NCI-H1417 (cell line): Measurements from ENCODE around the gene TMEM273.
"Not testable (repeated sequence)": the region's sequence is repeated elsewhere in the genome, so short reads cannot be mapped to it uniquely, and the experiment has no call there.

Experiments
- DNase-seq, 3 experiments: peaks; one replicate each; lab custom pipeline; 2025; lab: John Stamatoyannopoulos, UW

Gene TMEM273

DNA sequence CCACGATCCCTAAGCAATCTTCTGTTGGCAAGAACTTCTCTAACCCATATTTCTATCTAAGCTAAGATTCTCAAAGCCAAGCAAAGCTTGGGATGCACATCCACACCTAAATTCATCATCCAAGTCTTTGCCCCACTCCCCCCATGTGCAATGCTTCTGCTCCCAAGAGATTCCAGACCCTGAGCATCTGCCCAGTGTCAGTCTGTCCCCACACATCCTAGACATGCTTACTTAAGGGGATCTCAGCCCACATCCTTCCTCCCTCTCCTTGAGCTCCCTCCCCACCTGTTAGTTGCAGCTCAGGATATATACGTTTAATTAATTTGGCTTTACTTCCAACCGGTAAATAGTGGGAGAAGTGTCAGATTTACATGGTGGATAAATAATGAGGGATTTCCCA, 17.0 kb upstream of the TMEM273 start:
- DNase-seq = no peak

DNA sequence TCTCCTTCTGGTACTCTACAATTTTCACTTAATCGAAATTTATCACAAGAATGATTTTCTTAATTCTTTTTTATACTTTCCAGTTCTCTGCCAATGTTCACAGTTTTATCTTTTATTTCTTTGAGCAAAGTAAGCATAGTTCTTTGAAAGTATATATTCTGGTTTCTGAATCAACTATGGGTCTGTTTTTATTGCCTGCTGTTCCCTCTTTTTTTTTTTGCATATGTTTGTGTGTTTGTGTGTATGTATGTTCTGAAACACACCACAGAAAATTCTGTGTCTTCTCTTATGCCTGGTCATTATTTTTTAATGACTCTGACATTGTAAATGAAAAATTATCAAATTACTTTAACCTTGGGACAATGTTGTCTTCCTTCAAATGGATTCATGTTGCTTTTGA, 15.9 kb upstream of the TMEM273 start:
- no peak for DNase-seq

DNA sequence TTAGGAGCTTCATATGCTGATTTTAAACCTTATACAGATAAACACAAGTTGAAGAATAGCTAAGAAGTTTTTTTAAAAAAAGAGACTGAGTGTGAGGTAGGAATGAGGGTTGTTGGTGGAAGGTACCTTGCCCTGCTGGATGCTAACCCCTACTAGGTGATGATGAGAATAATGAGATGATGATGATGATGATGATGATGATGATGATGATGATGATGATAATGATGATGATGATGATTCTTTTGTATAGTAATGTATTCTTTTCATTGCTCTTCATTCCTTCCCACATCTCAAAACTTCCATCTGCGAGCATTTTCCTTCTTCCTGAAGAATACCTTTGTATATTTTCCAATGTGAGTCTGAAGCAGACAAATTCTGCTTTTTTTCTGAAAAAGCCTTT, 14.1 kb upstream of the TMEM273 start:
- DNase-seq = no peak

DNA sequence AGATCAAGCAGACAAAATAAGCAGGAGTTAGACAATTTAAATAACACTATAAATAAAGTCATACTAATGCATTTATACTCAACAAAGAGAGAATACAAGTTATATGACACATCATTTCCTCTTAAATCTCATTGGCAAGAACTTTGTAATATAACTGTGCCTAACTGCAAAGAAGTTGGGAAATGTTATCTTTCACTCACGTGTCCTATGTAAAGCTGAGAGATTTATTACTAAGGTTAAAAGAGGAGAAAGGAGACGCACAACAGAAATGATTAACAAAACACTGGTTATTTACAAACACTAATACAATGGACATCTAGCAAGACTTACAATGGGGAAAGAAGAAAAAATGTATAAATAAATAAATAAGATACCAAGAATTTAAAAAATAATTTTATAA, 12.7 kb upstream of the TMEM273 start:
- no peak for DNase-seq

DNA sequence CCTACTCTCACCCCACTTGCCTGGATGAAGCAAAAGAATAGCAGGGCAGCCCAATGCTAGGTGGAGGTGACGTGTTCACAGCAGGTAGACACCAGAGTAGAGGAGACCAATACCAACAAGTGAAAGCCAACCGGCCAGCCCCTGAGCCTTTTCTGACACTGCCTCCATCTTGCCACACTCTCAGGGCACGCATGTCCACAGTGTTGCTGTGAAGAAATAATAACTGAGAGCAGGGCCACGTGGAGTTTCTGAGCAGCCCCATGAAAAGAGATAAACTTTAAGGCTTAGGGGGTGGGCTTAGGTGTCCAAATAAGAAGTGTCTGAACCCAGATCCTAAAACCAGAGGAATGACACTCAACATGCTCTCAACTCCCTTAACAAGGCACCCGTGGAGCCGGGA, 9.0 kb upstream of the TMEM273 start:
- DNase-seq = no peak

DNA sequence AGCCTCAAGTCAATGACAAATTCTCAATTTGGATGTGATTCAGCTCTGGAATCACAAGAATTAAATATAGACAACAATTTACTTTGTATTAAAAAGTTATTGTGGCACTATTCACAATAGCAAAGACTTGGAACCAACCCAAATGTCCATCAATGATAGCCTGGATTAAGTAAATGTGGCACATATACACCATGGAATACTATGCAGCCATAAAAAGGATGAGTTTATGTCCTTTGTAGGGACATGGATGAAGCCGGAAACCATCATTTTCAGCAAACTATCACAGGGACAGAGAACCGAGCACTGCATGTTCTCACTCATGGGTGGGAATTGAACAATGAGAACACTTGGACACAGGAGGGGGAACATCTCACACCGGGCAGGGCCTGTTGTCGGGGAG, 7.7 kb upstream of the TMEM273 start:
- not testable (repeated sequence) for DNase-seq

DNA sequence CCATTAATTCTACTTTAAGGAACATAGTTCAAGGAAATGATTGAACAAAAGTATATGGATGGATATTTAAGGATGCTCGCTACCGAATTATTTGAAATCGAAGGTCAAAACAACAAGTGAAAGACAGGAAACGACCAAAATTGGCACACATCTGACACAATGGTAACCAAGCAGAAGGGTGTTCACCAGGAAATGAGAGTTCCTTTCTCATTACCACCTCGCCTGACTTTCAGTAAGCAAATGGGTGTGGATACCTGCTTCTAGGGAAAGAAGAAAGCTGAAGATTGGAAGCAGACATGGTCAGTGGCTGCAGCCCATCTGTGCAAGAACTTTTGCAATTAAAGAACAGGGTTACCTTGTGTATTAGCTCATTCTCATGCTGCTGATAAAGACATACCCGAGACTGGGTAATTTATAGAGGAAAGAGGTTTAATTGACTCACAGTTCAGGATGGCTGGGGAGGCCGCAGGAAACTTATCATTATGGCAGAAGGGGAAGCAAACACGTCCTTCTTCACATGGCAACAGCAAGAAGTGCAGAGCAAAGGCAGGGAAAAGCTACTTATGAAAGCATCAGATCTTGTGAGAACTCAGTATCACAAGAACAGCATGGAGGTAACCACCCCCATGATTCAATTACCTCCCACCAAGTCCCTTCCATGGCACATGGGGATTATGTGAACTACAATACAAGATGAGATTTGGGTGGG, 6.2 kb upstream of the TMEM273 start:
- no peak for DNase-seq

DNA sequence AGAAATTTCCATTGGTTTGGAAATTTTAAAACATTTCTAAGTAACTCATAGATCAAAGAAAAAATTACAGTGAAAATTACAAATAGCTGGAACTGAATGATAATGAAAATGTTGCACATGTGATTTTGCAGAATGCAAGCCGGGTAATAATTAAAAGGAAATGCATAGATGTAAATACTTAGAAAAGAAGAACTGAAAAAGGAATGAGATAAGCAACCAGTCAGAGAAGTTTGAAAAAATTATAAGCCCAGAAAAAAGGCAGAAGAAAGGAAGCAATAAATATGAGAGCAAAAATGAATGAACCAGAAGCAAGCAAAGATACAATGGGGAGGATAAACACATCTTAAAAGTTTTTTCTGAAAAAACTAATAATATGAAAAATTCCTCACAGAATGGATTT, 3.2 kb upstream of the TMEM273 start:
- no peak for DNase-seq

DNA sequence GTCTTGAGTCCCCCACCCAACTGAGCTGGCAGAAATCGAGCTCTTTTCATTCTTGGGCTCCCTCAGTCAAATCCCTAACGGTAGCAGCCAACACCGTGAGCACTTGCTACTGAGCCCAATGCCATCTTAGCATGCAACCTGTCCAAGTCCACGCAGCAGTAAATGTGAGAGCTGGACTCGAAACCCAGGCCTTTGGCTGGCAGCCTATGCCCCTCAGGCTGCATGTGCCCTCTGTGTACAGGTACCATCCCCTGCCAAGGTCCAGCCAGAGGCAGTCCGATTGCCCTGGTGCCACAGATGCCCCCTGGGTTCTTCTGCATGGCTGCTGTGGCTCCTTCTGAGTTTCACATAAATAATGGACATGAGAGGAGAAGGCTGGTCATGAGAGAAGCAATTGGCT, 1.2 kb upstream of the TMEM273 start:
- DNase-seq = no peak

DNA sequence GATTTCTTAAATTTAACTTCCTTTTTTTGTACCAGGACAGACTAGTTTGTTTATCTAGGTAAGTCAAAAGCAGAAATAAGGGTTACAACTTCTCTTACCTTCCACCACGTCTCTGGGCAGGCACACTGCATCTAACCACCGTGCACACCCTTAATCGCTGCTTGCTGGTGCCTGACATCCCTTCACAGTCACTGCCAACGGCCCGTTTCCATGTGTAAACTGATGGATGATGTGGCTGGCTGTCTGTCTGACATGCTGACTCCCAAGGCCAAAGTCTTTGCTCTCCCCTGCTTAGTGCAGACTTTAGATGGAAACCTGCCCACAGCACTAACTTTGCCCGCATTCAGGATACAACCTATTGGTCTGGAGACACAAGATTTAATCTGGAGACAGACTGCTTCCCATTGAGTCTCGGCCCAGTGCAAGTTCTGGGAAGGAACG, 1.1 kb downstream of the TMEM273 start:
- DNase-seq = no peak

DNA sequence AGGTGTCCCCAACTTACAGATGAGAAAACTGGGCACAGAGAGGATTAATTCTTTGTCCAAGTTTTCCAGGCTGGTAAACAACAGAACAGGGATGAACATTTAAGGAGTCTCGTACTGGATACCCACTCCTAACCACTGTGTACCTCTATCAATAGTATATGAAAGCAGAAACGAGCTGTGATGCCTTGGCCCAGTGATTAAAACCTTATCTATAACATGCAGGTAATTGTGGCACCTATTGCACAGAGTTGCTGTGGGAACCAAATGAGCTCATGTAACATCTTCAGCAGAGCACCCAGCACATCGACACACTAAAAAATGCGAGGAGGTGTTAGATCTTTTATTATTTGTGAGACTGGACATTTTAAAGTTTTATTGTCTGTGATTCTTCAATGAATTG, 1.6 kb downstream of the TMEM273 start:
- no peak for DNase-seq

DNA sequence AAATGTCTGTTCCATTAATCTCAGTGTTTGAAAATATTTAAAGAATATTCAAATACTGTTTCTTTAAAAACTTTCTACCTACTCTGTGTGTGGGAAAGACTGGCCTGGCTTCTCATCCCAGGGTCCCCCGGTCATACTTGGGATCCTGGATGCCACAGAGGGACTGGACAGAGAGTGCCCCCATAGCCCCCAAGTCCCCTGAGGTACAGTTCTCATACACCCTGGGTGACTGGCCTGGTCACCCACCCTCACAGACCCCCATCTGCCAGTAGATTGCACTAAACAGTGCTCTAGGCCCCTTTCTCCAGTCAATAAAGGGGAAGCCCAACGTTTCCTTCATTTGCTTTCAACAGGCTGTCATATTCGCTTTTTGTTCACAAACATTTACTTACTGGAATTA, 3.0 kb downstream of the TMEM273 start:
- no peak for DNase-seq

DNA sequence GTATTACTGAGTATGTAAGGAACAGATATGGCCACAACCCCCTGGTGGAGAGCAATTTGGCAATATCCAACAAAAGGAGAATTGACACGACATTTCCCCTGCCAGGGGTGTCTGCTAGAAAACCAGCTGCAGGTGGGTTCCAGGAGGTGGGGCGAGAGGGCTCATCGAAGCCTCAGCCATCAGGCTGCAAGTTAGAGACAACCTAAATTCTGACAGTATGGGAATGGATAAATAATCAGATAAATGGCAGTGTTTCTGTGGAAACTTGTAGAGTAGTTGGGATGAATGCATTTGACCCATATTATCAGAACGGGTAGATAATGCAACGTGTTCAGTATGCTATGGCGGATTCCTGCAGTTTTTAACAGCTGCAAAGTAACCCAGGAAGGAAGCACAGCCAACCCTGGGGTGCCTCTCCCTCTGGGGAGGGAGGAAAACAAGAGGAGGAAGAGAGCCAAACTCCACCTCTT, 3.5 kb downstream of the TMEM273 start:
- no peak for DNase-seq

DNA sequence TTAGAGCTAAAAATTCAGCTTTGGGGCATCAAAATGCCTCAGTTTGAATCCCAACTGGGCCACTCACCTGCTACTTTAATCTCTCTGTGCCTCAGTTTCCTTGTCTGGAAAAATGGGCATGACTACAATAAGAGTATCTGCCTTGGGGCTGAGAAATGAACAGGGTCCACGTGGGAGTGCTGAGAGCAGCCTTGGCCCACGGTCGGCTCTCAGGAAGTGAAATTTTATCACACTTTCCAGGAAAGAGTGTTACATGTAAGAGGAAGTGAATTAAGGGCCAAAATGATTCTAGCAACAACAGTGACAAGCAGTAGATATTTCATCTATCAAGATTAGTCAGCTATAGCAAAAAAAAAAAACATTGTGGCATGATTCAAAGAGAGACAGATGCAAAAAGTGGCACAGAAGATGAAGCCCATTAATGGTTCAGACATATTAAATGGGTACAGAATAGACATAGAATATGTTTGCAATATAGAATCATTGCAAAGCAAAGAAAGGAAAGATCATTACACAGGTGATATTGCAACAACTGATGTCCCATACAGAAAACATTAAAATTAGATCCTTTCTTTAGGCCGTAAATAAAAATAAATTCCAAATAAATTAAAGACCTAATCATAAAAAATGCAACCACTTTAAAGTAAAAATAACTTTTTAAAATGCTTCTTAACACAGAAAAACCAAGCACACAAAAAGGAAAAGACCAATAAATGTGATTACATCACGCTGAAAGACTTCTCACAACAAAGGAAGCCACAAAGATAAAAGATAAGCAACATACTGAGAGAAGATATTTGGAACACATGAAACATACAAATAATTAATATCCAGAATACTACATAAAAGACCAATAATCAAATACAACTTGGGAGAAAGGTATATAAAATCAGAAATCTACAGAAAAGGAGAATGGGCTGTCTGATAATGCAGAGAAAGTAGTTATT, 4.3 kb downstream of the TMEM273 start:
- no peak for DNase-seq

DNA sequence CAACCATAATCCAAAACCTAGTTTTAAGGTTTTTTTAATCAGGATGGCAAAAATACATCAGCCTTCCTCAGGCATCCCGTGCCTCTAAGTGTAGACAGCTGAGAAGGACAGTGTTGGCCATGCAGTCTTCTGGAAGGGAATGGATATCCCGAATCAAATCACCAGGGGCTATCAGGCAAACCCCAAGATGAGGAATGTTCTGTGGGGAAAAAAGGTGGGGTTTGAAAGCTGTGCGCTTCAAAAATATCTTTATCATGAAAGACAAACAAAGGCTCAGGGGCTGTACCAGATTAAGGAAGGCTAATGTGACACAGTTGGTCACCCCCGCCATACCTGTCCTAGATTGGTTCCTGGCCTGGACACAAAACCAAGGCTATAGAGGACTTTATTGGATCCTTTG, 5.4 kb downstream of the TMEM273 start:
- no peak for DNase-seq

DNA sequence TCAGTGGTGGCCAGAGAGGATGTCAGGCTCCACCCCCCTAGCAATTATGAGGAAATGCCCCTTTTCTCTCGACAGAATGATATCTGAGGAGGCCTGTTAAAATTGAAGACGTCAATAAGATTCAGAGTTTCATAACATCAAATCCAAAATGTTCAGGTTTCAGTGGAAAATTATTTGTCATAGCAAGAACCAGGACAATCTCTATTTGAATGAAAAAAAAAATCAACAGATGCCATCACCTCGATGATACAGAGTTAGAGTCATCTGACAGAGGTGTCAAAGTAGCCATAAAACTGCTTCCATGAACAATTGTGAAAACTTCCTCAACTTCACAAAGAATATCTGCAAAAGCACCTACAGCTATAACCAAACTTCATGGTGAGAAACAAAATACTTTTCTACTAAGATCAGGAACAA, 7.7 kb downstream of the TMEM273 start:
- no peak for DNase-seq

DNA sequence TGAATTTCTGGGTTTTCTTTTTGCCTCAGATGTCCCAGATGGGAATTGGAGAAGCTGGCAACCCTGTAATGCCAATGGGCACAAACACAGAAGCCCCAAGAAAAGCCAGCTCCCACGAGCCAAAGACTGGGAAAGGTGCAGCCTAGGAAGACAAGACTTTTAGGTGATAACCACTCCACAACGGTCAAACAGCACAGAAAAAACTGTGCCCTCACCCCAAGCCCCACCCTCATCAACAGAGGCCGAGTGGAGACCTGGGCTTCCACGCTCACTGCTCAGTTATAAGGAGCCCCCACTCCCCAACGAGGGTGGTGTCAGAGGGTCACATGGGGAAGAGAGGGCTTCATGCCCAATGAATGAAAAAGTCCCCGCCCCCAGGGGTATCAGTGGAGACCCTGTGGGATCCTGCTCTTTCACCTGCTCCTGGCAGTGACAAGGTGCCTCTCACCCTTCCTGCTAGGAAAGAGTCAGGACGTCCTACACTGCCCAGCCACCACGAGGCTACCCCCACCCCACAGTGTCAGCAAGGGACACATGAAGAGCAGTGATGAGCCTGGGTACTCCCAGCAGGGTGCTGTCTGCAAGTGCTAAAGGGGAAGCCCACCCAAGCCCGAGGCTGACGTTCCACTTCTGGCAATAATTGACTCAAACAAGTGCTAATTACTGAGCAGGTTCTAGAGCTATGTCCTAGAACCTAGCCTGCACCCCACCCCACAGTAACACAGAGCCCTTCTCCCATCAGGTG, 8.3 kb downstream of the TMEM273 start:
- DNase-seq = no peak

DNA sequence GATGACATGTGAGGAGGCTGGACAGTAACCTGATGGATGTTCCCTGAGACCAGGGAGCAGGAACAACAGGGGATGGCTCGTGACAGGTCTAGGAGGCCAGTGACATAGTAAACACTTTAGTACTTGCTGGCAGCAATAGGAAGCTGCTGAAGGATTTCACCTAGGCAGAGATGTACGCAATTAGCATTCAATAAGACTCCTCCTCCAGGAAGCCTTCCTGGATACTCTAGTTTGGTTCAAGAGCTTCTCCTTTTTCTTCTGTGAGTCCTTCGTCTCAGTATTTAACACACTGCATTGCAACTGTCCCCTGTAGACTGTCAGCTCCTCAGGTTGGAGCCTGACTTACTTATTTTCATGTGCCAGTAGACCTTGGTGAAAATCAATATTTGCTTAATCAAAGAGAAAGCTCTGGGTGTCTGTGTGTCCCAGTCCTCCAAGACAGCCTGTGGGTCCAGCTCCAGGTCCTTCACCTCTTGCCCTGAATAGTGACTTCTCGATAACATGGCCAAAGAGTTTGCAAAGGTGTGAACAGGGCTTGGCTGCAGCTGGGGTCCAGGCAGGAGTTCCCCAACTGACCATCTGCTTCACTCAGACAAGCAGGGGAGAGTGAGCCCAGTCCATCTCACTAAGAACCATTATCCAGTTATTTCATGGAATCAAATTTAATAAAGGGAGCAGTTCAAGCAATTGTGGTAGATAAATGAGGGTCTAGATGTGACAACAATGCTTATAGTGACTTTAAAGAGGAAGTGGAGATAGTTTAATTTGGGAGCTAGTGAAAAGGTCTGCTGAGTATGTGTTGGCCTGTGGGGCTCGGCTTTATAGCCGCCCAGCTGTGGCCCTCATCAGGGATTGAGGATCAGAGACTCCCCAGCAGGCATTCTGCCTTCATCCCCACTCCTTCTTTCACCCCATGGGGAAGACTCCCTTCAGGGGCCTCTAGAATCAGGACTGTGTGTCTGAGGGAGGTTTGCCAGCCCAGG, 9.4 kb downstream of the TMEM273 start:
- no peak for DNase-seq

DNA sequence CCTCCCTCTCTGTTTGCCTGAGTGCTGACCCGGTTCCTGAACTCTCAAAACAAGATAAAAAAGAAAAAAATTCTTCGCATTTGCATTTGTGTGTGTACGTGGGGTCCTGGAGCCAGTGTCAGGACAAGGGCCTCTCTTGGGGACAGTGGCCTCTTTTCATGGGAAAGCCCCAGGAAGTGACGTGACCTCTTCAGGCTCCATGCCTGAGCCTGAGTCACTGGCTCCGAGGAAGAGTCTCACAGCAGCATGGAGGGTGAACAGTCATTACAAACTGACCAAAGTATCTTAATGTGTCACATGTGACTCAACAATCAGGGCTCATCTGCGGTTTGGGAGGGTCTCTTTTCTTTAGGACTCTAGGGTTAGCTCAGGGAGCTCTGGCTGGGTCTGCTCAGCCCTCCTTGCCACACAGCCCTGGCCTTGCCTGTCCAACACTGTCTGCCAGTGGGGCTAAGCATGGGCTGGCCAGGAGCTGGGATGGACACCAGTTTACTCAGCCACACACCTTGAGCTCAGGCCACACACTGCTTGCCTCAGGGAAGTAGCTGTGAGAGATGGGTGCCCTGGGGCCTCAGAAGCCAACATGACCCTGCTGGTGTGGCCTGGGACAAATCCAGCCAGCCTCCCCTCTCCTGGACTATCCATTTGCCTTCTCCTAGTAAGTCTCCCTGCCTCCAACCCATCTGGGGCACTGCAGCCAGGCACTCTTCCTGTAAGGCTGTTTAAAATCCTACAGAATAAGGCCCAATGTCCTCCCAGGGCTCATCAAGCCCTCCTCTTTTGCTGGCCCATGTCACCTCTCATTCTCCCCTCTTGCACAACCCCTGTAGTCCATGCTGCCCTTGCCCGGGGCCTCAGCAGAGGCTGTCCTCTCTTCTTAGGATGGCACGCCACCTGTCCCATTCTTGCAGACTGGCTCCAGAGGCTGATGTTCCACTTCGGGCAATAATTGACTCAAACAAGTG, 10.5 kb downstream of the TMEM273 start:
- DNase-seq = no peak
